C1 segment of cervical spinal cord (tissue), 14 donors: ENCODE measurements around the gene PRKCZ.

Source experiments
- DNase-seq, 14 donors: peaks; one replicate each; lab custom pipeline; 2025; lab: John Stamatoyannopoulos, UW

PRKCZ gene

GRCh38 chr1:2061065-2061778, 11.0 kb downstream of the PRKCZ start:
- DNase-seq = no peak

GRCh38 chr1:2065699-2066098, 15.5 kb downstream of the PRKCZ start:
- DNase-seq = no peak

- no peak for DNase-seq
Observed at GRCh38 chr1:2067393-2067792, 17.2 kb downstream of the PRKCZ start.

GRCh38 chr1:2067981-2068380, 17.8 kb downstream of the PRKCZ start:
- DNase-seq = no peak

- DNase-seq = no peak
Observed at GRCh38 chr1:2068951-2069350, 18.7 kb downstream of the PRKCZ start.

- no peak for DNase-seq
Observed at GRCh38 chr1:2070016-2070415, 19.8 kb downstream of the PRKCZ start.

- no peak for DNase-seq
Observed at GRCh38 chr1:2070800-2071530, 20.8 kb downstream of the PRKCZ start.

- DNase-seq = no peak
Observed at GRCh38 chr1:2072109-2072806, 22.0 kb downstream of the PRKCZ start.

- DNase-seq = no peak
Observed at GRCh38 chr1:2072891-2073290, 22.7 kb downstream of the PRKCZ start.

GRCh38 chr1:2073382-2074230, 23.4 kb downstream of the PRKCZ start:
- peak in 11 of 14 donors; percentile 31 to 90 (median 64) for DNase-seq

GRCh38 chr1:2074396-2074795, 24.2 kb downstream of the PRKCZ start:
- DNase-seq = no peak

GRCh38 chr1:2074944-2075740, 24.9 kb downstream of the PRKCZ start:
- DNase-seq = peak in 6 of 14 donors; percentile 11 to 60 (median 26)

- no peak for DNase-seq
Observed at GRCh38 chr1:2076826-2077225, 26.6 kb downstream of the PRKCZ start.

GRCh38 chr1:2078170-2078569, 28.0 kb downstream of the PRKCZ start:
- DNase-seq = no peak

- DNase-seq = no peak
Observed at GRCh38 chr1:2079396-2080085, 29.3 kb downstream of the PRKCZ start.

- DNase-seq = no peak
Observed at GRCh38 chr1:2080140-2080539, 29.9 kb downstream of the PRKCZ start.

GRCh38 chr1:2080884-2081283, 30.7 kb downstream of the PRKCZ start:
- DNase-seq = no peak

- DNase-seq = no peak
Observed at GRCh38 chr1:2081326-2081885, 31.2 kb downstream of the PRKCZ start.

GRCh38 chr1:2082064-2082463, 31.9 kb downstream of the PRKCZ start:
- DNase-seq = peak in 1 of 14 donors; percentile 65

- no peak for DNase-seq
Observed at GRCh38 chr1:2083666-2084065, 33.5 kb downstream of the PRKCZ start.
